NCI-H748 (cell line): ENCODE measurements around the gene DEFB112.

Experiments
- DNase-seq: peaks from one replicate; lab custom pipeline; 2025; ENCODE audit not compliant: unreplicated experiment; lab: John Stamatoyannopoulos, UW

DEFB112 gene

GRCh38 chr6:50049829-50050228 is at the start of gene DEFB112:
Gene DEFB112, minus strand, starts transcription at chr6:50049929. Its CDS starts 60 bp downstream, at chr6:50049869.
- no peak for DNase-seq

DNA sequence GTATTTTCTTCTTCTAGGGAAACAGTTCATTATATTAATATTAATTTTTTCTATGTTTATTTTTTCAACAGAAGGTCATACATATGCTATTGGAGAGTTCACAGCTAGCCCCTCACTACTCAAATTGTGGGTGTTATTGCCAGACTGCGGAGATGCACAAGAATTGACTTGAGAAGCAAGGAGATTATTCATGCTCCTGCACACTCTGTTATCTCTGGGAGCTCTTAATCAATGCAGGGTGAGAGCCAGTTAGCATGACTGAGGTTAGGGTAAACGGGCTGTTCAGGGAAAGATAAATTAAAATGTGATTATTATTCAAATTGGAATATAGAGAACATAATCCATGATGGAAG is 48.9 kb upstream of the DEFB112 start:
- no peak for DNase-seq

DNA sequence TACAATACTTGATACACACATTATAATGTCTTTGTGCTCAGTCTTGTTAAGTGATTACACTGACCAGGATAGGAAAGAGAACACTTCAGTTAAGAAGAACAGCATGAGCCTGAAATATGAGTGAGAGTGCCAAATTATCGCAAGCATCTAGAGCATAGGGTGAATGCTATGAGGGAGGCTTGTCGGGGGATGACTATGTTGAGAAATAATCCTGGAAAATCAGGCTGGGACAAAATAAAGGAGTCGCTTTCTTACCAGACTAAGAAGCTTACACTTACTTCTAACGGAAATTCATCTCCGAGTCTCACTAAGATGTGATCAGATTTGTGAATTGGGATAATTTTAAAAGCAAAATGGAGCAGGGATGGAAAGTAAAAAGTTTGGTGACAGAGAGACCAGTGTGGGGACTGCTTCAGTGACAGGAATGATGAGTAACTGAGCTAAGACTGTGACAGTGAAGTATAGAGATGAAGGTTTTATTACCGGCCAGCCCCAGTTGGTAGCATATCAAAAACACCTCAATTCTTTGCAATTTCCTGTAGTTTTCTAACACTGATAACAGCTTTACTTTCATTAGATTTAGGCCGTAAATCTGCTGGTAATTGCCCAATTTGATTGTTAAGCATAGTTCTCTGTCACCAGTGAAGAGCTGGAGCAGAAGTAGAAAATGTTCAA is 48.4 kb upstream of the DEFB112 start:
- DNase-seq = no peak

GRCh38 chr6:50096296-50096695 is 46.6 kb upstream of the DEFB112 start:
- no peak for DNase-seq

DNA sequence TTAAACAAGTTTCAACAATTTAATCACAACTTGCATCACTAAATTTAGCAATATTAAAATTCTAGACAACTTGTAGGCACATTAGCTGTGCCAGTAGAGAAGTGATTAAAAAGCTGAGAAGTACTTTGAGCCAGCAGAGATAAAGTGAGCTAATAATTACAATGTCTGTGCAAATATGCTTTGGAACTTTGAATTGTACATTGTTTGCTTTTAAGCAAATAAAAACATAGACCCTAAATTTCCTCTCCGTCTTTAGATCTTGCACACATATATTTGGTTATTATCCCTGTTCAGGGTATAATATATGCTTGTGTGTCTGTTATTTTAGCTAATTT is 44.2 kb upstream of the DEFB112 start:
- DNase-seq = peak; percentile 10

- DNase-seq = no peak
Observed at GRCh38 chr6:50093116-50093937, 43.6 kb upstream of the DEFB112 start.

- no peak for DNase-seq
Observed at GRCh38 chr6:50091641-50092040, 41.9 kb upstream of the DEFB112 start.

GRCh38 chr6:50089911-50090310 is 40.2 kb upstream of the DEFB112 start:
- no peak for DNase-seq

- no peak for DNase-seq
Observed at GRCh38 chr6:50087231-50087954, 37.7 kb upstream of the DEFB112 start.

GRCh38 chr6:50077385-50077784 is 27.7 kb upstream of the DEFB112 start:
- DNase-seq = no peak

GRCh38 chr6:50076431-50076830 is 26.7 kb upstream of the DEFB112 start:
- DNase-seq = no peak

GRCh38 chr6:50071921-50072320 is 22.2 kb upstream of the DEFB112 start:
- no peak for DNase-seq

DNA sequence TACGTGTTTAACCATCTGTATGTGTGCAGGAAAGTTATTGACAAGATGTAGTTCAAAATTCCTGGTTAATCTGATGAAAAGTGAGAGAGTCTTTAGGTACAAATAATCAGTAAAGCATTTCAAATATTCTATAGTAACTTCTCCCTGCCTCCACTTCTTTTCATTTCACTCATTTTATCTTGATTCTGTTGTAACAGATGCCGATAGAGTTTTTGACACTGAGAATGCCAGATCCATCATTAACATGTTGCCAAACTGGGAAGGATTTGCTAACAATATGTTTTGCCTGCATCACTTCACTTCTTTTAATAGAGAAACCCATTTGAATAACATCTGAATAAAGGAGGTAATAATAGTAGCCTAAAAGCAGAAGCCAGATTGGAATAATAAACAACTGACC is 20.4 kb upstream of the DEFB112 start:
- no peak for DNase-seq

GRCh38 chr6:50062051-50062450 is 12.3 kb upstream of the DEFB112 start:
- DNase-seq = peak; percentile 7

- no peak for DNase-seq
Observed at GRCh38 chr6:50056242-50056641, 6.5 kb upstream of the DEFB112 start.

DNA sequence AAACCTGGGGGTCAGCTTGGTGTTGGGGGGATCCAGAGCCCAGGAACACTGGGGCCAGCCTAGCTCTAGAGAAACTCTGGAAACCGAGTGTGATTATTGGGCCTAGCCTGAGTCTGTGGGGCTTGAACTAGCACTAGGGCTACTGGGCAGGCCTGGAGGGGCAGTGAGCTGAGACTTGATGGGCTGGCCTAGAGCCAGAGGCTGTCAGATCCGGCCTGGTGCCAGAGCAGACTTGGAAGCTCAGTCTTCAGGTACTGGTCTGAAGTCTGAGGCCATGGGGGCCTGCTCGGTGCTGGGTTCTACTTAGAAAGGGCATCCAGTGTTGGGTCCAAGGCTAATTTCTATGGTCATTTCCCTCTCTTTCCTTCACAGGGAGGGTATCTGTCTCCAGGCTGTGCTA is 2.7 kb downstream of the DEFB112 start:
- no peak for DNase-seq

DNA sequence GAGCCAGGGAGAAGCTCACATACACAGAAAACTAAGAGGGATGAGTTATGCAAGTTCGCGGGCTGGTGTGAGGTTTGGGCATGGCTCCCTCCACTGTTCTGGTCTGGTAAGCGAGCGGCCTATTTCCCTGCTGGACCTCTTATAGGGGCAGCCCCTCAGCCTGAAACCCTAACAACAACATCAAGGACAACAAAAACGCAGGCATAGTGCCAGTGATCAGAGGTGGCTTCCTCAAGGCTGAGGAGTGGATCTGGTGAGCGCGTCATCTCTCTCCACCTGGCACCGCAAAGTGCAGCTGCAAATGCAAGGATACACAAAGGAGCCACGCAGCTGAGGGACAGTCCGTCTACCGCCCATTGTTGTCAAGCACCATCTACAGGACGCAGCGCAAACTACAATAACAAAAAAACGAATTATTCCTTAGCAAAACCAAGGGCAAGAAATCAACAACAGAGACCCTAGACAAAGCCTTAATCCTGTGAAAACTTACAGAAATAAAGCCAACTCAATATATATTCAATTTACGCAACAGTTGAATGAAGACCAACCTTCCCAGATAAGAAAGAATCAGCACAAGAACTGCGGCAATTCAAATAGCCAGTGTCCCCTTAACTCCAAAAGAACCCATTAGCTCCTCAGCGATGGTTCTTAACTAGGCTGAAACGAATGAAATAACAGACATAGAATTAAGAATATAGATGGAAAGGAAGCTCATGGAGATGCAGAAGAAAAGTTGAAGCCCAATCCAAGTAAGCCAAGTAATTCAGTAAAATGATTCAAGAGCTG is 18.8 kb downstream of the DEFB112 start:
- peak; percentile 89 for DNase-seq

- no peak for DNase-seq
Observed at GRCh38 chr6:50030350-50030749, 19.4 kb downstream of the DEFB112 start.

DNA sequence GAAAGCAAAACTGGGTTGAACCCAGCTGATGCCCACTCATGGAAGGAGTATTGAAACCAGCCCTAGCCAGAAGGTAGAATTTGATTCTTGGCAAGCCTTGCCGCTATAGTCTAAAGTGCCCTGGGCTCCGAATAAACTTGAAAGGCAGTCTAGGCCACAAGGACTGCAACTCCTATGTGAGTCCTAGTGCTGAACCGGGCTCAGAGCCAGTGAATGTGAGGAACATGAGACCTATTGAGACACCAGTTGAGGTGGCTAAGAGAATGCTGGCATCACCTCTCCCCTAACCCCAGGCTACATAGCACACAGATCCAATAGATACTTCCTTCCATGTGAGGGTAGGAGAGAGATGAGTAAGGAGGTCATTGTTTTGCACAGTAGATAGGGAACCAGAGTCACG is 24.5 kb downstream of the DEFB112 start:
- DNase-seq = no peak

DNA sequence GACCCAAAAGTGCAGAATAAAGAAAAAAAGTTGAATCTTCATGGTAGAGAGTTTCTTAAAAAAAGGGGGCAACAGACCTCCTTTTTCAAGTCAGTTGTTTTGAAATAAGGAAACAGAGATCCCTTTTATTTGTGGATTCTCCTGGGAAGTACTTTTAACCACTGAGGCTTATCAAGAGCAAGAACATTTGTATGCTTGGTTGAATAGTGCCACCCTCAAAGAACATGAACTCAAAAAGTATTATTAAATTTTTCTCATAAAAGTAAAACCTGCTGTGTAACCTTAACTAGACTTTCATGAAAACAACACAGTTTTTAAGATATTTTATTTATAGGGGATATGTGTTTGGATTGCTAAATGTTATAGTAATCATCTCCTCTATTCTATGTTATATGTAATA is 27.8 kb downstream of the DEFB112 start, which contains the start of gene DEFB110:
Gene DEFB110 (minus strand): TSS at position 101 of the 400 bp plus-strand sequence. CDS start 59 bp downstream, at position 42.
- DNase-seq = no peak

GRCh38 chr6:50007819-50008218 is 41.9 kb downstream of the DEFB112 start:
- DNase-seq = no peak
